HEK293 (cell line): ENCODE data around the gene SAMD4A.

ENCODE experiments used
- CTCF ChIA-PET: fragments of 350-600 bp; formaldehyde crosslinking; extraction: SDS; loops from one replicate; lab custom pipeline; 2021; ENCODE audit warnings: antibody characterized with exemption; lab: Yijun Ruan, JAX
- POLR2A ChIA-PET: fragments of 300-600 bp; formaldehyde crosslinking; extraction: SDS; loops from one replicate; lab custom pipeline; 2020; ENCODE audit warnings: antibody characterized with exemption, inconsistent platforms; lab: Yijun Ruan, JAX
- H3K27ac ChIP-seq: fragments of 200-500 bp; sonication (Bioruptor generic); 2 replicates; pipeline ENCODE4 v1.5.1; 2014; ENCODE audit warnings: low read depth, low read length, control low read depth, inconsistent platforms; ENCODE audit errors: extremely low read depth
- H3K36me3 ChIP-seq, 2 experiments: fragments of 200-500 bp in 1 of 2; sonication (Bioruptor generic) in 1 of 2; 1 replicate in 1 of 2; 2 replicates in 1 of 2; pipeline ENCODE4 v1.5.1; 2014 to 2017; ENCODE audit warnings: inconsistent platforms in 2 of 2, low read length in 2 of 2; ENCODE audit not compliant: control insufficient read depth in 2 of 2, insufficient read depth in 1 of 2
- H3K4me1 ChIP-seq: fragments of 200-500 bp; sonication (Bioruptor generic); 2 replicates; pipeline ENCODE4 v1.5.1; 2014; ENCODE audit warnings: mild to moderate bottlenecking, low read length, inconsistent platforms; ENCODE audit not compliant: control insufficient read depth, insufficient read depth
- H3K4me3 ChIP-seq: 2 replicates; pipeline ENCODE4 v1.5.1; 2011; ENCODE audit warnings: low read depth, mild to moderate bottlenecking, control low read depth, low read length, moderate library complexity
- H3K9me3 ChIP-seq: fragments of 200-500 bp; sonication (Bioruptor generic); 2 replicates; pipeline ENCODE4 v1.5.1; 2014; ENCODE audit warnings: low read depth, low read length, inconsistent platforms; ENCODE audit not compliant: control insufficient read depth, insufficient read depth
- EGR2 ChIP-seq: fragments of 450-650 bp; formaldehyde crosslinking; IDR thresholded peaks from 2 replicates; pipeline ENCODE4 v1.5.1; 2016; ENCODE audit warnings: low read depth, missing biosample characterization, missing genetic modification characterization
- KLF7 ChIP-seq: fragments of 450-650 bp; formaldehyde crosslinking; IDR thresholded peaks from 2 replicates; pipeline ENCODE4 v1.5.1; 2016; ENCODE audit warnings: missing biosample characterization, missing genetic modification characterization, borderline replicate concordance
- KLF9 ChIP-seq: fragments of 450-650 bp; formaldehyde crosslinking; IDR thresholded peaks from 2 replicates; pipeline ENCODE4 v1.5.1; 2016; ENCODE audit warnings: missing biosample characterization, missing genetic modification characterization, low read depth
- PRDM1 ChIP-seq: fragments of 450-650 bp; formaldehyde crosslinking; IDR thresholded peaks from 2 replicates; pipeline ENCODE4; 2016; ENCODE audit warnings: missing biosample characterization, missing genetic modification characterization
- SCRT1 ChIP-seq: fragments of 450-650 bp; formaldehyde crosslinking; IDR thresholded peaks from 2 replicates; pipeline ENCODE4 v1.5.1; 2016; ENCODE audit warnings: missing biosample characterization, missing genetic modification characterization, borderline replicate concordance
- SP3 ChIP-seq: fragments of 450-650 bp; formaldehyde crosslinking; IDR thresholded peaks from 2 replicates; pipeline ENCODE4 v1.5.1; 2016; ENCODE audit warnings: missing biosample characterization, missing genetic modification characterization
- SP7 ChIP-seq: fragments of 450-650 bp; formaldehyde crosslinking; IDR thresholded peaks from 2 replicates; pipeline ENCODE4 v1.5.1; 2016; ENCODE audit warnings: missing biosample characterization, missing genetic modification characterization
- TRIM28 ChIP-seq: IDR thresholded peaks from 2 replicates; pipeline ENCODE4 v1.6.1; 2011; ENCODE audit warnings: low read length, control low read depth, borderline replicate concordance
- WT1 ChIP-seq: fragments of 450-650 bp; formaldehyde crosslinking; IDR thresholded peaks from 2 replicates; pipeline ENCODE4 v1.5.1; 2016; ENCODE audit warnings: missing biosample characterization, missing genetic modification characterization
- ZBTB17 ChIP-seq: fragments of 450-650 bp; formaldehyde crosslinking; IDR thresholded peaks from 2 replicates; pipeline ENCODE4 v1.5.1; 2016; ENCODE audit warnings: missing biosample characterization, missing genetic modification characterization
- ZBTB49 ChIP-seq: fragments of 450-650 bp; formaldehyde crosslinking; IDR thresholded peaks from 2 replicates; pipeline ENCODE4 v1.5.1; 2016; ENCODE audit warnings: missing biosample characterization, missing genetic modification characterization, low read depth
- ZFHX2 ChIP-seq: fragments of 450-650 bp; formaldehyde crosslinking; conservative IDR thresholded peaks from 2 replicates; pipeline ENCODE4 v1.5.1; 2016; ENCODE audit warnings: missing biosample characterization, missing genetic modification characterization
- ZFP37 ChIP-seq: fragments of 450-650 bp; formaldehyde crosslinking; IDR thresholded peaks from 2 replicates; pipeline ENCODE4 v1.5.1; 2016; ENCODE audit warnings: missing biosample characterization, missing genetic modification characterization
- ZNF10 ChIP-seq: fragments of 450-650 bp; formaldehyde crosslinking; IDR thresholded peaks from 2 replicates; pipeline ENCODE4 v1.5.1; 2017; ENCODE audit warnings: missing biosample characterization, missing genetic modification characterization
- ZNF121 ChIP-seq: fragments of 450-650 bp; formaldehyde crosslinking; IDR thresholded peaks from 2 replicates; pipeline ENCODE4 v1.5.1; 2016; ENCODE audit warnings: missing biosample characterization, missing genetic modification characterization
- ZNF132 ChIP-seq: fragments of 450-650 bp; formaldehyde crosslinking; IDR thresholded peaks from 2 replicates; pipeline ENCODE4 v1.5.1; 2017; ENCODE audit warnings: missing biosample characterization, missing genetic modification characterization, borderline replicate concordance
- ZNF488 ChIP-seq: fragments of 450-650 bp; formaldehyde crosslinking; IDR thresholded peaks from 2 replicates; pipeline ENCODE4 v1.5.1; 2016; ENCODE audit warnings: missing biosample characterization, missing genetic modification characterization
- ZNF571 ChIP-seq: fragments of 450-650 bp; formaldehyde crosslinking; IDR thresholded peaks from 2 replicates; pipeline ENCODE4 v1.5.0; 2017; ENCODE audit warnings: missing biosample characterization, missing genetic modification characterization
- ZNF626 ChIP-seq: fragments of 450-650 bp; sonication (Bioruptor Pico); formaldehyde crosslinking; IDR thresholded peaks from 2 replicates; pipeline ENCODE4 v1.5.1; 2018; ENCODE audit warnings: missing biosample characterization, missing genetic modification characterization, inconsistent platforms
- ZNF747 ChIP-seq: fragments of 450-650 bp; formaldehyde crosslinking; IDR thresholded peaks from 2 replicates; pipeline ENCODE4 v1.5.1; 2016; ENCODE audit warnings: missing biosample characterization, missing genetic modification characterization
- ZXDB ChIP-seq: fragments of 450-650 bp; formaldehyde crosslinking; IDR thresholded peaks from 2 replicates; pipeline ENCODE4 v1.5.1; 2016; ENCODE audit warnings: missing biosample characterization, missing genetic modification characterization
- TF ChIP-seq, protein P1 (sequence below): fragments of 450-650 bp; formaldehyde crosslinking; conservative IDR thresholded peaks from 2 replicates; pipeline ENCODE4 v1.5.1; 2016; ENCODE audit warnings: low read depth, missing biosample characterization, missing genetic modification characterization
- TF ChIP-seq, protein P2 (sequence below): fragments of 450-650 bp; formaldehyde crosslinking; IDR thresholded peaks from 2 replicates; pipeline ENCODE4 v1.5.1; 2017; ENCODE audit warnings: missing biosample characterization, missing genetic modification characterization

Gene SAMD4A

GRCh38 chr14:54567639-54568561, 972 bp downstream of the SAMD4A start (continued):
- TF ChIP-seq, protein P1, sequence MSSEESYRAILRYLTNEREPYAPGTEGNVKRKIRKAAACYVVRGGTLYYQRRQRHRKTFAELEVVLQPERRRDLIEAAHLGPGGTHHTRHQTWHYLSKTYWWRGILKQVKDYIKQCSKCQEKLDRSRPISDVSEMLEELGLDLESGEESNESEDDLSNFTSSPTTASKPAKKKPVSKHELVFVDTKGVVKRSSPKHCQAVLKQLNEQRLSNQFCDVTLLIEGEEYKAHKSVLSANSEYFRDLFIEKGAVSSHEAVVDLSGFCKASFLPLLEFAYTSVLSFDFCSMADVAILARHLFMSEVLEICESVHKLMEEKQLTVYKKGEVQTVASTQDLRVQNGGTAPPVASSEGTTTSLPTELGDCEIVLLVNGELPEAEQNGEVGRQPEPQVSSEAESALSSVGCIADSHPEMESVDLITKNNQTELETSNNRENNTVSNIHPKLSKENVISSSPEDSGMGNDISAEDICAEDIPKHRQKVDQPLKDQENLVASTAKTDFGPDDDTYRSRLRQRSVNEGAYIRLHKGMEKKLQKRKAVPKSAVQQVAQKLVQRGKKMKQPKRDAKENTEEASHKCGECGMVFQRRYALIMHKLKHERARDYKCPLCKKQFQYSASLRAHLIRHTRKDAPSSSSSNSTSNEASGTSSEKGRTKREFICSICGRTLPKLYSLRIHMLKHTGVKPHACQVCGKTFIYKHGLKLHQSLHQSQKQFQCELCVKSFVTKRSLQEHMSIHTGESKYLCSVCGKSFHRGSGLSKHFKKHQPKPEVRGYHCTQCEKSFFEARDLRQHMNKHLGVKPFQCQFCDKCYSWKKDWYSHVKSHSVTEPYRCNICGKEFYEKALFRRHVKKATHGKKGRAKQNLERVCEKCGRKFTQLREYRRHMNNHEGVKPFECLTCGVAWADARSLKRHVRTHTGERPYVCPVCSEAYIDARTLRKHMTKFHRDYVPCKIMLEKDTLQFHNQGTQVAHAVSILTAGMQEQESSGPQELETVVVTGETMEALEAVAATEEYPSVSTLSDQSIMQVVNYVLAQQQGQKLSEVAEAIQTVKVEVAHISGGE (tag by site-specific recombination), result peak; percentile 29; the same call in 1 of the 2 replicates
- TF ChIP-seq, protein P2, sequence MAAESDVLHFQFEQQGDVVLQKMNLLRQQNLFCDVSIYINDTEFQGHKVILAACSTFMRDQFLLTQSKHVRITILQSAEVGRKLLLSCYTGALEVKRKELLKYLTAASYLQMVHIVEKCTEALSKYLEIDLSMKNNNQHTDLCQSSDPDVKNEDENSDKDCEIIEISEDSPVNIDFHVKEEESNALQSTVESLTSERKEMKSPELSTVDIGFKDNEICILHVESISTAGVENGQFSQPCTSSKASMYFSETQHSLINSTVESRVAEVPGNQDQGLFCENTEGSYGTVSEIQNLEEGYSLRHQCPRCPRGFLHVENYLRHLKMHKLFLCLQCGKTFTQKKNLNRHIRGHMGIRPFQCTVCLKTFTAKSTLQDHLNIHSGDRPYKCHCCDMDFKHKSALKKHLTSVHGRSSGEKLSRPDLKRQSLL (tag by site-specific recombination), result 0 out of 2 replicates have a peak, but pooled peaks have one; percentile 15

- no peak for TF ChIP-seq ZXDB (tag by site-specific recombination)
- no peak for TF ChIP-seq ZFP37
- TF ChIP-seq PRDM1 (tag by site-specific recombination), result 0 out of 2 replicates have a peak, but pooled peaks have one; percentile 7
- TF ChIP-seq ZNF571 (tag by site-specific recombination), result no peak
- peak; percentile 65 for TF ChIP-seq EGR2 (tag by site-specific recombination)
- TF ChIP-seq ZNF747 (tag by site-specific recombination), result no peak
- no peak for TF ChIP-seq KLF9
- peak; percentile 63 for TF ChIP-seq ZFHX2 (tag by site-specific recombination)
- no peak for TF ChIP-seq SP3
- TF ChIP-seq ZBTB17 (tag by site-specific recombination), result no peak
- no peak for TF ChIP-seq TRIM28
- Histone ChIP-seq H3K9me3 (no peaks in the 10 kb centered on the region), H3K27ac (no peak overlapping the region), H3K36me3 (peaks cover 0 to 7% of the 10 kb centered on the region in 2 experiments; a peak in 1 of 3 replicates), H3K4me3 (peak overlapping the region; percentile 24), H3K4me1 (peaks cover 5% of the 10 kb centered on the region; the same call in 1 of the 2 replicates)
- ChIA-PET CTCF (interaction anchor here (0.6 to 2.1 kb wide), 10 partner anchors 8 to 526 kb away, joined by 3 to 13 read pairs (median 3); no protein-coding TSS in a partner anchor), POLR2A (interaction anchor here (0.6 to 0.7 kb wide), 4 partner anchors 59 to 302 kb away, joined by 3 to 8 read pairs (median 6); no protein-coding TSS in a partner anchor)
These were observed 2.1 kb downstream of the SAMD4A start for GRCh38 chr14:54568821-54569595.

DNA sequence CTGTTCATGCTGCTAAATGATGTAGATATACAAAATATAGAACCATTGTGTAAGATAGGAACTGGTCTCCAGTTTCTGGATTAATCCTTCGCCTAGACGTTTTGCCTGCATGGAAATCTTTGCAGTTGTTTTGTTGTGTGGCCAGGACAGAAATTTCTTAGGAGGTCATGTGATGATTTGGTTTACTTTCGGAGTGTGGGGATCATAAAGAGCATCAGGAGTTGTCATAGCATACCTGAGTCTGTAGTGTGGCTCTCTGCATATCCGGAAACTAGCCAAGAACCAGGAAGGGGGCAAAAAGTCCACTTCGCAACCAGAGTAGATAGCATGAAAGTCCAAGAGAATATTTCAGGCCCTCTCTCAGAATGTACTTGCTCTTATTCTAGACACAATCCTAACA, 3.1 kb downstream of the SAMD4A start:
- POLR2A ChIA-PET, result no interaction called here
- CTCF ChIA-PET, result no interaction called here
- Histone ChIP-seq H3K36me3 (peaks cover 0 to 7% of the 10 kb centered on the region in 2 experiments; a peak in 1 of 3 replicates), H3K4me3 (no peak overlapping the region), H3K27ac (no peak overlapping the region), H3K4me1 (no peaks in the 10 kb centered on the region), H3K9me3 (no peaks in the 10 kb centered on the region)
- no peak for TF ChIP-seq ZNF488 (tag by site-specific recombination)
- no peak for TF ChIP-seq ZNF121
- TF ChIP-seq PRDM1 (tag by site-specific recombination), result no peak
- no peak for TF ChIP-seq WT1
- TF ChIP-seq SCRT1 (tag by site-specific recombination), result no peak
- no peak for TF ChIP-seq KLF7
- TF ChIP-seq ZNF571 (tag by site-specific recombination), result no peak
- no peak for TF ChIP-seq ZBTB49
- TF ChIP-seq ZNF132 (tag by site-specific recombination), result no peak
- TF ChIP-seq SP7 (tag by site-specific recombination), result no peak
- no peak for TF ChIP-seq ZNF10 (tag by site-specific recombination)
- no peak for TF ChIP-seq ZNF626
